ES-I3 (cell line): Measurements from ENCODE around the gene NAAA.
"Not testable (repeated sequence)": the region's sequence is repeated elsewhere in the genome, so short reads cannot be mapped to it uniquely, and the experiment has no call there.

Experiments
- H3K36me3 ChIP-seq: 2 replicates; pipeline ENCODE4 v1.6.1; 2013; ENCODE audit warnings: mild to moderate bottlenecking, low read length, control low read depth, moderate library complexity; ENCODE audit not compliant: insufficient read depth
- H3K4me1 ChIP-seq: 2 replicates; pipeline ENCODE4 v1.6.1; 2013; ENCODE audit warnings: mild to moderate bottlenecking, control low read depth, low read length; ENCODE audit not compliant: insufficient read depth
- H3K9ac ChIP-seq: 2 replicates; pipeline ENCODE4 v1.6.1; 2013; ENCODE audit warnings: low read depth, mild to moderate bottlenecking, low read length, moderate library complexity
- H3K9me3 ChIP-seq: 2 replicates; pipeline ENCODE4 v1.6.1; 2013; ENCODE audit warnings: mild to moderate bottlenecking, low read length, moderate library complexity; ENCODE audit not compliant: control insufficient read depth, insufficient read depth

The NAAA gene

GRCh38 chr4:75940692-75941253 is at the start of gene NAAA:
NAAA (minus strand) TSS chr4:75941013; CDS start chr4:75940949, 64 bp downstream.
- peak within 1 kb of the TSS; percentile 91 for H3K9ac ChIP-seq
- 0 out of 2 replicates have a peak, but pooled peaks cover 3% of the 10 kb centered on the region for H3K4me1 ChIP-seq
- H3K36me3 ChIP-seq = no peaks in the 10 kb centered on the region
- H3K9me3 ChIP-seq = no peaks in the 10 kb centered on the region

DNA sequence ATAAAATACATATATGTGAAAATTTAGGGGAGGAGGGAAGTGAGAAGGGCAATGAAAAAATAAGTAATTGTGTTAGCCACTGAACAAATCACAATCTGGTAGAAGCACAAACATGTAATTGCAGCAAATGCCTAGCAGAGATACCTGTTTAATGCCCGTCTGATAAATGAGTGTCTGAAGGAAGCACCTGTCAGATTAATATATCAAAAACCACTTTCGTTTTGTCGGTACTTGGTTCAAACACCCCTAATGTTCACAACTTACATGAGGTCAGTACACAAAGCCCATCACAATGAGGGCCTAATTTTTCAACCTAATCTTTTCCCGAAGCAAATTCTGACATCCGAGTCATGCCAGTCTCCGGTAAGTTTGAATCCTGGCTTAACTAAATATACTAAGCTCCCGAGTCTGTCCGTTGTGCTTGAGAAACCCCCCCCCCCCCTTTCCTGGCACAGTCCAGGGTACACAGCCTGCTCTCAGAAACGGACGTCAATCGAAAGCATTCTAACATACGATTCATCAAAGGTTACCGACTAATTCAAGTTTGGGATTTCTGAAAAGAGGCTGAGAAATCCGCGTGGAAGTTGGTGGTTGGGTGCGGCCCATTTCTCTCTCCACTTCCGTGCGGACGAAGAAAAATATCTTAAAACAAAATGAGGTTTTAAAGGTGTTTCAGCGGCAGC is 49.2 kb upstream of the NAAA start:
- Histone ChIP-seq H3K36me3 (no peaks in the 10 kb centered on the region), H3K9ac (peak overlapping the region; percentile 91), H3K4me1 (peaks cover 8% of the 10 kb centered on the region; the same call in 1 of the 2 replicates), H3K9me3 (no peaks in the 10 kb centered on the region)

- peaks cover 5% of the 10 kb centered on the region for H3K36me3 ChIP-seq
- H3K9ac ChIP-seq = no peak overlapping the region
- no peaks in the 10 kb centered on the region for H3K9me3 ChIP-seq
- H3K4me1 ChIP-seq = peaks cover 8% of the 10 kb centered on the region; the same call in 1 of the 2 replicates
These were observed 44.3 kb upstream of the NAAA start for GRCh38 chr4:75985116-75985515.

DNA sequence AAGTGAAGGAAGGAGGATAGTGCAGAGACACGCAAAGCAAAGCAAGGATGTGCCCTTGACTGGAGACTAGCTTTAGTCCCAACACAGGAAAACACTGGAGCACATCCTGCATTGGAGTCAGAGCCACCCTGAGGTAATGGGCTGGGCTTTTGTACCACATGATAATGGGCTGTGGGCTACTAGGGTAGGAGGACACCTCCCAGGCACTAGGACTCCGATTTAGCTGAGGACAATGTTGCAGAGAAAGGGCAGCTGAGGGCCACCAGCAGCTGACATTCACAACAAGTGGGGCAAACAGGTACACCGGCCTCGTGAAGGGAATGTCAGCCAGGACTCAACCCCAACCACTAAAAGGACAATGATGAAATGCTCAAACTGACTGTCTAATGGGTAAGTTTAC is 39.8 kb upstream of the NAAA start:
- Histone ChIP-seq H3K9me3 (no peaks in the 10 kb centered on the region), H3K4me1 (no peaks in the 10 kb centered on the region), H3K9ac (no peak overlapping the region), H3K36me3 (peaks cover 23% of the 10 kb centered on the region)

DNA sequence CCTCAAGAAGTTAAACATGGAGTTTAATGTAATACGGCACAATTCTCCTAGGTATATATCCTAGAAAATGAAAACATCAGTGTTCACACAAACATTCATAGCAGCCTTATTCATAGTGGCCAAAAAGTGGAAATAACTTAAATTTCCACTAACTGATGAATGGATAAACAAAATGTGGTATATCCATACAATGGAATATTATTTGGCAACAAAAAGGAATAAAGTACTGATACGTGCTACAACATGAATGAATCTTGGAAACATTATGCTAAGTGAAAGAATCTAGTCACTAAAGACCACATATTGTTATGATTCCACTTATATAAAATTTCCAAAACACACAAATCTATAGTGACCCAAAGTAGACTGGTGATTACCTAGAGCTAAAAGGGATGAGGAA is 35.4 kb upstream of the NAAA start:
- Histone ChIP-seq H3K9ac (no peak overlapping the region), H3K36me3 (peaks cover 31% of the 10 kb centered on the region), H3K9me3 (no peaks in the 10 kb centered on the region), H3K4me1 (no peaks in the 10 kb centered on the region)

GRCh38 chr4:75973766-75974165 is 33.0 kb upstream of the NAAA start:
- Histone ChIP-seq H3K9me3 (no peaks in the 10 kb centered on the region), H3K9ac (no peak overlapping the region), H3K36me3 (peaks cover 41% of the 10 kb centered on the region), H3K4me1 (no peaks in the 10 kb centered on the region)

GRCh38 chr4:75968084-75968483 is 27.3 kb upstream of the NAAA start:
- Histone ChIP-seq H3K9ac (no peak overlapping the region), H3K4me1 (no peaks in the 10 kb centered on the region), H3K9me3 (no peaks in the 10 kb centered on the region), H3K36me3 (peaks cover 55% of the 10 kb centered on the region)

GRCh38 chr4:75963558-75963957 is 22.7 kb upstream of the NAAA start:
- peaks cover 63% of the 10 kb centered on the region for H3K36me3 ChIP-seq
- no peaks in the 10 kb centered on the region for H3K4me1 ChIP-seq
- no peaks in the 10 kb centered on the region for H3K9me3 ChIP-seq
- no peak overlapping the region for H3K9ac ChIP-seq

GRCh38 chr4:75962072-75962471 is 21.3 kb upstream of the NAAA start:
- not testable (repeated sequence) for H3K9ac ChIP-seq, H3K4me1 ChIP-seq, H3K9me3 ChIP-seq
- peaks cover 66% of the 10 kb centered on the region for H3K36me3 ChIP-seq

- not testable (repeated sequence) for H3K4me1 ChIP-seq, H3K9ac ChIP-seq, H3K9me3 ChIP-seq
- peaks cover 51% of the 10 kb centered on the region for H3K36me3 ChIP-seq
These were observed 17.7 kb upstream of the NAAA start for GRCh38 chr4:75958546-75958945.

GRCh38 chr4:75954811-75955210 is 14.0 kb upstream of the NAAA start:
- not testable (repeated sequence) for H3K9me3 ChIP-seq, H3K9ac ChIP-seq, H3K4me1 ChIP-seq
- H3K36me3 ChIP-seq = peaks cover 46% of the 10 kb centered on the region

GRCh38 chr4:75953509-75953908 is 12.7 kb upstream of the NAAA start:
- Histone ChIP-seq H3K36me3 (peaks cover 48% of the 10 kb centered on the region), H3K4me1 (no peaks in the 10 kb centered on the region), H3K9me3 (no peaks in the 10 kb centered on the region), H3K9ac (no peak overlapping the region)

DNA sequence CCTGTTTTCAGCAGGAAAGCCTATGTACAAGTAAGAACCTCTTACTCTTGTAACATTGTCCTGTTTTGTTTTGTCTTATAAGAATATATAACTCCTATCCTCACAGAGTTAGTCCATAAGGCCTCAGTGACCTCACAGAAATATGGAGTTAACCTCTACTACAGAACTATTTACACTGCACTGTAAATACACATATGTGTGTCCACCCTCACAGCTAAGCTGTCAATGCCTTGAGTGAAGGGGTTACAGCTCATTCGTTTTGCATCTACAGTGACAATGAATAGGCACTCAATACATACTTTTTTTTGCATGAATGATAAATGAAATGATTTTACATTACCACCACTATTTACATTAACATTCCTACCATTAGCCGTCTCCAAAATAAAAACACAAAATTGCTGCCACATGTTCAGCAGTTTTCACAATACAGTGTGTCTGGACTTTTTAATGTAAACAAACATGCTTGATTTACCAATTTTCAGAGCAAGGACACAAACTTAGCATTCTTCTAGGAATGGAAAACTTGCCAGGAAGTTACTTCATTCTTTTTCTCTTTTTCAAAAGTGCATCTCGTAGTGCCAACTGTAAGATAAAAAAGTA is 9.5 kb upstream of the NAAA start:
- H3K9ac ChIP-seq = no peak overlapping the region
- no peaks in the 10 kb centered on the region for H3K9me3 ChIP-seq
- H3K4me1 ChIP-seq = no peaks in the 10 kb centered on the region
- peaks cover 32% of the 10 kb centered on the region for H3K36me3 ChIP-seq

DNA sequence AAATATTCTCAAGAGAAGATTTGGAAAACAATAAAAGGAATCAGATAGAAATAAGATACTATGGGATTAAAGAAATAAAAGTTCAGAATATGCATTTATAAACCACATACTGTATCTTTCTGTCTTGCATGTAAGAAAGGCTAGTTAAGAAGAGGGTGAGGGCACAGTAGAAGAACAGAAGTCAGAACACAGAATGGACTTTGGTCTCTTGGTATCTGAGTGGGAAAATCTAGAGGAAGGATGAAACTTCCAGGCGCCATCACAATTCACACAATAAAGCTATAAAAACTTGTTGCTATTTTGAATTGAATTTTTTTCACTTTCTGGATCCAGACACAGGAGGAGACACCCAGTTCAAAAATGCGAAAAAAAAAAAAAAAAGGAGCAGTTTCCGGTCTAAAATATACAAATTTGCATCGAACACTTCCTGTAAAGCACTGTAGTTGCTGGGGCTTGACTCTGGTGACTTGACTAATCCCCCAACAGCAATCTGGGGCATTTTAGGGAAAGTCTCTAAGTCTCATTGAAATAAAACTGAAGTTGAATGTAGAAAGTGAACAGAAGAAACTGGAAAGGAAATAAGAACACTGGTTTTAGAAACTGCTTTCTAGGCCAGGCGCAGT is 8.1 kb upstream of the NAAA start:
- H3K9ac ChIP-seq = no peak overlapping the region
- H3K9me3 ChIP-seq = no peaks in the 10 kb centered on the region
- H3K4me1 ChIP-seq = no peaks in the 10 kb centered on the region
- H3K36me3 ChIP-seq = peaks cover 29% of the 10 kb centered on the region
